HepG2 (cell line): ENCODE measurements around the gene MTHFD1L. TPM values are rescaled to one million over a fixed set of nuclear protein-coding genes. Genes with fewer than 3 reads are reported as not detected.
A peak's percentile ranks its signal among the peaks of the same experiment; 100 is the strongest.

Experiments
- ISX ChIP-seq: sonication (generic); formaldehyde crosslinking; conservative IDR thresholded peaks from 2 replicates; pipeline ENCODE4 v1.5.0; 2020; ENCODE audit warnings: missing genetic modification reagents
- MED1 ChIP-seq: sonication (generic); formaldehyde crosslinking; IDR thresholded peaks from 2 replicates; pipeline ENCODE4 v1.4.0; 2020; ENCODE audit warnings: missing genetic modification reagents
- MEF2D ChIP-seq: sonication (generic); formaldehyde crosslinking; IDR thresholded peaks from 2 replicates; pipeline ENCODE4 v1.5.1; 2020; ENCODE audit warnings: mild to moderate bottlenecking, missing genetic modification reagents
- MLX ChIP-seq: IDR thresholded peaks from 2 replicates; pipeline ENCODE4 v1.6.1; 2016
- MXD1 ChIP-seq: sonication (generic); formaldehyde crosslinking; IDR thresholded peaks from 2 replicates; pipeline ENCODE4 v1.4.0; 2020; ENCODE audit warnings: mild to moderate bottlenecking, missing genetic modification reagents
- NR2F1 ChIP-seq, 2 experiments: fragments of 450-650 bp in 1 of 2; formaldehyde crosslinking in 1 of 2; IDR thresholded peaks; 2 replicates each; pipeline versions ENCODE4 v1.5.0 to v1.6.1; 2016 to 2020; ENCODE audit warnings: mild to moderate bottlenecking in 1 of 2, missing compliant biosample characterization in 1 of 2, missing genetic modification reagents in 1 of 2, moderate library complexity in 1 of 2
- NR2F2 ChIP-seq: IDR thresholded peaks from 2 replicates; pipeline ENCODE4 v1.6.1; 2012; ENCODE audit warnings: low read depth, inconsistent platforms, borderline replicate concordance
- PPARG ChIP-seq: conservative IDR thresholded peaks from 2 replicates; pipeline ENCODE4 v1.6.1; 2016; ENCODE audit warnings: missing biosample characterization, missing genetic modification reagents
- REL ChIP-seq: sonication (generic); formaldehyde crosslinking; conservative IDR thresholded peaks from 2 replicates; pipeline ENCODE4 v1.8.0; 2022; ENCODE audit warnings: mild to moderate bottlenecking, missing genetic modification reagents, moderate library complexity
- RFXAP ChIP-seq: sonication (generic); formaldehyde crosslinking; IDR thresholded peaks from 2 replicates; pipeline ENCODE4 v1.4.0; 2020; ENCODE audit warnings: missing genetic modification reagents, borderline replicate concordance
- SAFB2 ChIP-seq: sonication (generic); formaldehyde crosslinking; IDR thresholded peaks from 2 replicates; pipeline ENCODE4 v1.5.1; 2020; ENCODE audit warnings: missing genetic modification reagents, low read depth, mild to moderate bottlenecking, borderline replicate concordance
- SATB2 ChIP-seq: sonication (generic); formaldehyde crosslinking; IDR thresholded peaks from 2 replicates; pipeline ENCODE4 v1.5.0; 2020; ENCODE audit warnings: missing genetic modification reagents
- SMAD1 ChIP-seq: sonication (generic); formaldehyde crosslinking; IDR thresholded peaks from 2 replicates; pipeline ENCODE4 v1.4.0; 2020; ENCODE audit warnings: missing genetic modification reagents, low read depth, mild to moderate bottlenecking, borderline replicate concordance
- SNAI1 ChIP-seq: sonication (generic); formaldehyde crosslinking; IDR thresholded peaks from 2 replicates; pipeline ENCODE4 v1.5.0; 2020; ENCODE audit warnings: mild to moderate bottlenecking, missing genetic modification reagents, borderline replicate concordance
- TOPORS ChIP-seq: sonication (generic); formaldehyde crosslinking; IDR thresholded peaks from 2 replicates; pipeline ENCODE4 v1.8.0; 2023; ENCODE audit warnings: mild to moderate bottlenecking, missing genetic modification reagents
- ZBTB21 ChIP-seq: sonication (generic); formaldehyde crosslinking; IDR thresholded peaks from 2 replicates; pipeline ENCODE4 v1.4.0; 2020; ENCODE audit warnings: missing genetic modification reagents
- ZFP82 ChIP-seq: sonication (generic); formaldehyde crosslinking; IDR thresholded peaks from 2 replicates; pipeline ENCODE4 v1.5.1; 2020; ENCODE audit warnings: mild to moderate bottlenecking, missing genetic modification reagents, borderline replicate concordance
- ZIK1 ChIP-seq: sonication (generic); formaldehyde crosslinking; IDR thresholded peaks from 2 replicates; pipeline ENCODE4 v1.5.0; 2020; ENCODE audit warnings: mild to moderate bottlenecking, low read depth, missing genetic modification reagents, borderline replicate concordance
- ZNF605 ChIP-seq: sonication (generic); formaldehyde crosslinking; IDR thresholded peaks from 2 replicates; pipeline ENCODE4 v1.8.0; 2022; ENCODE audit warnings: mild to moderate bottlenecking, missing genetic modification reagents
- ZSCAN12 ChIP-seq: sonication (generic); formaldehyde crosslinking; IDR thresholded peaks from 2 replicates; pipeline ENCODE4 v1.9.0; 2021; ENCODE audit warnings: mild to moderate bottlenecking, missing genetic modification reagents
- polyA plus RNA-seq, 8 experiments: library from polyadenylated mRNA; depleted of rRNA in 3 of 8; stranded (reverse) in 7 of 8; unstranded in 1 of 8; fragments of >200 nt; fragmentation: Illumina TruSeq in 4 of 8; extraction: Trizol in 4 of 8; gene quantifications; 2 replicates each; pipeline versions ENCODE4 v1.2.1 to v1.2.3, GENCODE V29; 2011 to 2016; ENCODE audit warnings: low read depth in 4 of 8, missing spikeins in 1 of 8, mixed read lengths in 1 of 8; ENCODE audit not compliant: insufficient read depth in 1 of 8
- total RNA-seq, 5 experiments: library from RNA; depleted of rRNA; stranded (reverse); fragments of >200 nt; fragmentation: Illumina TruSeq; extraction: Trizol; gene quantifications; 2 replicates each; pipeline ENCODE4 v1.2.3, GENCODE V29; 2016; ENCODE audit warnings: low read depth in 1 of 5
- TF ChIP-seq, protein P1 (sequence below): IDR thresholded peaks from 2 replicates; pipeline ENCODE4 v1.6.1; 2016; ENCODE audit warnings: mild to moderate bottlenecking
- TF ChIP-seq, protein P2 (sequence below): sonication (generic); formaldehyde crosslinking; IDR thresholded peaks from 2 replicates; pipeline ENCODE4 v1.4.0; 2020; ENCODE audit warnings: low read depth, mild to moderate bottlenecking, missing genetic modification reagents
- TF ChIP-seq, protein P3 (sequence below): IDR thresholded peaks from 2 replicates; pipeline ENCODE4 v1.6.1; 2012; ENCODE audit warnings: low read depth, low read length, improper control_type of control experiment

MTHFD1L gene
- total and polyA plus RNA-seq, 2 of the 13 experiments (the other 11 are each of a cell fraction or from before 2014, with no cell fraction given) = 24.0 to 39.6 TPM

DNA sequence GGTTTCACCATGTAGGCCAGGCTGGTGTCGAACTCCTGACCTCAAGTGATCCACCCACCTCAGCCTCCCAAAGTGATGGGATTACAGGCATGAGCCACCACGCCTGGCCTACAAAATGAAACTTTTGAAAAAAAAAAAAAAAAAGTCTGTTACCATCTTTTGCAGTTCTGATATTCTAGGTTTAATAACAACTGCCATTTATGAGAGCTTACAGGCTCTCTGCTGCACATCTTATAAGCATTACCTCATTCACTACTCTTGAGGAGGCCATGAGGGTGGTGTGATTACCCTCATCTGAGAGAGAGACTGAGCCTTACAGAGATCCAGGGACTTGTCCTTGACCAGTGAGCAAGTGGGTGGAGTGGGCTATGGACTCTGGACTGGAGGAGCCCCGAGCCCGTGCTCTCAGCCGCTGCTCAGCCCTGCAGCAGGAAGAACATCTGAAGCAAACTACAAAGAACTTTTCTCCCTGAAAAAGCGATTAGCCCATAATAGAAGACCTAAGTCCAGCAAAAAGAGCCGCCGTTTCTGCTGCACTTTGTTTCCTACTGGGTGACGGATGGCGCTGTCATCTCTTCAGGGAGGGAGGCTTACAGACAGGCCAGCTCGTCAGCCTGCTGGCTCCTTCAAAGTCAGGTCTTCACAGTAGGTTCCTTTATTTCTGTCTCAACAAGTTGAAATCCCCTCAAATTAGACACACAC, 254.5 kb downstream of the MTHFD1L start (continued):
- TF ChIP-seq, protein P1, sequence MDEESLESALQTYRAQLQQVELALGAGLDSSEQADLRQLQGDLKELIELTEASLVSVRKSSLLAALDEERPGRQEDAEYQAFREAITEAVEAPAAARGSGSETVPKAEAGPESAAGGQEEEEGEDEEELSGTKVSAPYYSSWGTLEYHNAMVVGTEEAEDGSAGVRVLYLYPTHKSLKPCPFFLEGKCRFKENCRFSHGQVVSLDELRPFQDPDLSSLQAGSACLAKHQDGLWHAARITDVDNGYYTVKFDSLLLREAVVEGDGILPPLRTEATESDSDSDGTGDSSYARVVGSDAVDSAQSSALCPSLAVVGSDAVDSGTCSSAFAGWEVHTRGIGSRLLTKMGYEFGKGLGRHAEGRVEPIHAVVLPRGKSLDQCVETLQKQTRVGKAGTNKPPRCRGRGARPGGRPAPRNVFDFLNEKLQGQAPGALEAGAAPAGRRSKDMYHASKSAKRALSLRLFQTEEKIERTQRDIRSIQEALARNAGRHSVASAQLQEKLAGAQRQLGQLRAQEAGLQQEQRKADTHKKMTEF (CRISPR knock-in tag) = peak; percentile 95
- TF ChIP-seq ZIK1 (CRISPR knock-in tag) (no peak), MEF2D (peak; percentile 92), SAFB2 (peak; percentile 28; the same call in 1 of the 2 replicates), MLX (CRISPR knock-in tag) (peak; percentile 76; the same call in 1 of the 2 replicates), ZBTB21 (CRISPR knock-in tag) (peak; percentile 73; the same call in 1 of the 2 replicates), RFXAP (CRISPR knock-in tag) (peak; percentile 73), ZSCAN12 (CRISPR knock-in tag) (no peak), TOPORS (0 out of 2 replicates have a peak, but pooled peaks have one; percentile 52), ZNF605 (peak; percentile 78), SATB2 (no peak), SMAD1 (CRISPR knock-in tag) (no peak; the same call in 1 of the 2 replicates), PPARG (CRISPR knock-in tag) (peak; percentile 57; the same call in 1 of the 2 replicates), ISX (CRISPR knock-in tag) (no peak), REL (CRISPR knock-in tag) (no peak), MED1 (peak; percentile 88), SNAI1 (CRISPR knock-in tag) (peak; percentile 72; the same call in 1 of the 2 replicates), NR2F1 (CRISPR knock-in tag; IDR thresholded peaks at IDR 0.05) (peak; percentile 68 to 82; a peak in 3 of 4 replicates), NR2F2 (peak; percentile 71; the same call in 1 of the 2 replicates), ZFP82 (CRISPR knock-in tag) (0 out of 2 replicates have a peak, but pooled peaks have one; percentile 26), MXD1 (CRISPR knock-in tag) (no peak)
- TF ChIP-seq, protein P2, sequence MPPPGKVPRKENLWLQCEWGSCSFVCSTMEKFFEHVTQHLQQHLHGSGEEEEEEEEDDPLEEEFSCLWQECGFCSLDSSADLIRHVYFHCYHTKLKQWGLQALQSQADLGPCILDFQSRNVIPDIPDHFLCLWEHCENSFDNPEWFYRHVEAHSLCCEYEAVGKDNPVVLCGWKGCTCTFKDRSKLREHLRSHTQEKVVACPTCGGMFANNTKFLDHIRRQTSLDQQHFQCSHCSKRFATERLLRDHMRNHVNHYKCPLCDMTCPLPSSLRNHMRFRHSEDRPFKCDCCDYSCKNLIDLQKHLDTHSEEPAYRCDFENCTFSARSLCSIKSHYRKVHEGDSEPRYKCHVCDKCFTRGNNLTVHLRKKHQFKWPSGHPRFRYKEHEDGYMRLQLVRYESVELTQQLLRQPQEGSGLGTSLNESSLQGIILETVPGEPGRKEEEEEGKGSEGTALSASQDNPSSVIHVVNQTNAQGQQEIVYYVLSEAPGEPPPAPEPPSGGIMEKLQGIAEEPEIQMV (CRISPR knock-in tag) = no peak
- TF ChIP-seq, protein P3, sequence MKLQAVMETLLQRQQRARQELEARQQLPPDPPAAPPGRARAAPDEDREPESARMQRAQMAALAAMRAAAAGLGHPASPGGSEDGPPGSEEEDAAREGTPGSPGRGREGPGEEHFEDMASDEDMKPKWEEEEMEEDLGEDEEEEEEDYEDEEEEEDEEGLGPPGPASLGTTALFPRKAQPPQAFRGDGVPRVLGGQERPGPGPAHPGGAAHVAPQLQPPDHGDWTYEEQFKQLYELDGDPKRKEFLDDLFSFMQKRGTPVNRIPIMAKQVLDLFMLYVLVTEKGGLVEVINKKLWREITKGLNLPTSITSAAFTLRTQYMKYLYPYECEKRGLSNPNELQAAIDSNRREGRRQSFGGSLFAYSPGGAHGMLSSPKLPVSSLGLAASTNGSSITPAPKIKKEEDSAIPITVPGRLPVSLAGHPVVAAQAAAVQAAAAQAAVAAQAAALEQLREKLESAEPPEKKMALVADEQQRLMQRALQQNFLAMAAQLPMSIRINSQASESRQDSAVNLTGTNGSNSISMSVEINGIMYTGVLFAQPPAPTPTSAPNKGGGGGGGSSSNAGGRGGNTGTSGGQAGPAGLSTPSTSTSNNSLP = peak; percentile 66; the same call in 1 of the 2 replicates
